Prostate gland (tissue), 2 donors: ENCODE data around the gene PCOLCE2.

ENCODE experiments used
- CTCF ChIP-seq, 4 experiments: fragments of 200-600 bp in 2 of 4; fragments of 450-650 bp in 2 of 4; sonication (generic) in 2 of 4; IDR thresholded peaks; 1 replicate in 3 of 4; 2 replicates in 1 of 4; pipeline ENCODE4 v1.5.1; 2016 to 2019; ENCODE audit warnings: antibody characterized with exemption in 4 of 4, mild to moderate bottlenecking in 2 of 4, moderate library complexity in 2 of 4
- POLR2A ChIP-seq: fragments of 450-650 bp; IDR thresholded peaks from one replicate; pipeline ENCODE4 v1.6.1; 2016; ENCODE audit warnings: antibody characterized with exemption, mild to moderate bottlenecking
- POLR2AphosphoS5 ChIP-seq: sonication (generic); formaldehyde crosslinking; IDR thresholded peaks from one replicate; pipeline ENCODE4 v1.6.1; 2017; ENCODE audit warnings: antibody characterized with exemption

- TF ChIP-seq CTCF (IDR thresholded peaks at IDR 0.05) (no peak), POLR2A (no peak), POLR2AphosphoS5 (no peak)
Observed at GRCh38 chr3:142890592-142890991, 1.7 kb upstream of the PCOLCE2 start.
